BE2C (cell line): Measurements from ENCODE around the gene STAP2.

Experiments used
- DNase-seq: peaks from one replicate; pipeline ENCODE4 v3.0.0-alpha.2; 2020
- H3K27me3 ChIP-seq: fragments of 250-450 bp; sonication (Bioruptor Pico); 2 replicates; pipeline ENCODE4 v1.5.1; 2020; ENCODE audit warnings: mild to moderate bottlenecking
- H3K36me3 ChIP-seq: fragments of 250-450 bp; sonication (Bioruptor Pico); 2 replicates; pipeline ENCODE4 v1.5.1; 2020; ENCODE audit warnings: mild to moderate bottlenecking
- H3K4me1 ChIP-seq: fragments of 250-450 bp; sonication (Bioruptor Pico); 2 replicates; pipeline ENCODE4 v1.5.1; 2020
- H3K4me3 ChIP-seq: 2 replicates; pipeline ENCODE4 v1.5.1; 2011; ENCODE audit warnings: low read depth, low read length
- H3K9me3 ChIP-seq: fragments of 250-450 bp; sonication (Bioruptor Pico); 2 replicates; pipeline ENCODE4 v1.5.1; 2020
- TF ChIP-seq, protein P1 (sequence below): IDR thresholded peaks from 2 replicates; pipeline ENCODE4 v1.5.1; 2012; ENCODE audit warnings: mild to moderate bottlenecking, low read depth, low read length

The STAP2 gene

DNA sequence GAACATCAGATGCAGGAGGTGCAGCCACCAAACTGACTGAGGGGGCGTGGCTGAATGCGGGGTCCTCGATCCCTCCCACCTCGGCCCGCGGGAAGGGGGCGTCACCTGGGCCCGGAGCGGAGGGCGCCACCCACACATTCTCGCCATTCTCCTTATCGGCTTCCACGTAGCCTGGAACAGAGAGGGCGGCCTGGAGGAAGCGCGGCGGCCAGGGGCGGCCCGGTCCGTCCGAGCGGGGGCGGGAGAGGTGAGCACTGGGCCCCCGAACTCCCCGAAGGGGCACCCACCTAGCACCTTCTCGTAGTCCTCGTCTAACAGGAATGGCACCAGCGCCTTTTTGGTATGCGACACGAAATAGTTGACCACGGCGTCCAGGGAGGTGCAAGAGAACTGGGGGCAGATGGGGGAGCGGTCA is 11.8 kb downstream of the STAP2 start:
- H3K27me3 ChIP-seq, result no peaks in the 10 kb centered on the region
- no peak for DNase-seq
- TF ChIP-seq, protein P1, sequence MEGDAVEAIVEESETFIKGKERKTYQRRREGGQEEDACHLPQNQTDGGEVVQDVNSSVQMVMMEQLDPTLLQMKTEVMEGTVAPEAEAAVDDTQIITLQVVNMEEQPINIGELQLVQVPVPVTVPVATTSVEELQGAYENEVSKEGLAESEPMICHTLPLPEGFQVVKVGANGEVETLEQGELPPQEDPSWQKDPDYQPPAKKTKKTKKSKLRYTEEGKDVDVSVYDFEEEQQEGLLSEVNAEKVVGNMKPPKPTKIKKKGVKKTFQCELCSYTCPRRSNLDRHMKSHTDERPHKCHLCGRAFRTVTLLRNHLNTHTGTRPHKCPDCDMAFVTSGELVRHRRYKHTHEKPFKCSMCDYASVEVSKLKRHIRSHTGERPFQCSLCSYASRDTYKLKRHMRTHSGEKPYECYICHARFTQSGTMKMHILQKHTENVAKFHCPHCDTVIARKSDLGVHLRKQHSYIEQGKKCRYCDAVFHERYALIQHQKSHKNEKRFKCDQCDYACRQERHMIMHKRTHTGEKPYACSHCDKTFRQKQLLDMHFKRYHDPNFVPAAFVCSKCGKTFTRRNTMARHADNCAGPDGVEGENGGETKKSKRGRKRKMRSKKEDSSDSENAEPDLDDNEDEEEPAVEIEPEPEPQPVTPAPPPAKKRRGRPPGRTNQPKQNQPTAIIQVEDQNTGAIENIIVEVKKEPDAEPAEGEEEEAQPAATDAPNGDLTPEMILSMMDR, result no peak
- H3K36me3 ChIP-seq, result no peaks in the 10 kb centered on the region
- peaks cover 4% of the 10 kb centered on the region; the same call in 1 of the 2 replicates for H3K9me3 ChIP-seq
- no peak overlapping the region for H3K4me3 ChIP-seq
- H3K4me1 ChIP-seq, result peaks cover 2% of the 10 kb centered on the region

GRCh38 chr19:4326215-4326836 is 12.3 kb downstream of the STAP2 start:
- no peaks in the 10 kb centered on the region for H3K36me3 ChIP-seq
- TF ChIP-seq, protein P1, result no peak
- H3K4me1 ChIP-seq, result peaks cover 2% of the 10 kb centered on the region
- no peaks in the 10 kb centered on the region for H3K27me3 ChIP-seq
- no peak for DNase-seq
- H3K9me3 ChIP-seq, result peaks cover 4% of the 10 kb centered on the region; the same call in 1 of the 2 replicates
- no peak overlapping the region for H3K4me3 ChIP-seq

DNA sequence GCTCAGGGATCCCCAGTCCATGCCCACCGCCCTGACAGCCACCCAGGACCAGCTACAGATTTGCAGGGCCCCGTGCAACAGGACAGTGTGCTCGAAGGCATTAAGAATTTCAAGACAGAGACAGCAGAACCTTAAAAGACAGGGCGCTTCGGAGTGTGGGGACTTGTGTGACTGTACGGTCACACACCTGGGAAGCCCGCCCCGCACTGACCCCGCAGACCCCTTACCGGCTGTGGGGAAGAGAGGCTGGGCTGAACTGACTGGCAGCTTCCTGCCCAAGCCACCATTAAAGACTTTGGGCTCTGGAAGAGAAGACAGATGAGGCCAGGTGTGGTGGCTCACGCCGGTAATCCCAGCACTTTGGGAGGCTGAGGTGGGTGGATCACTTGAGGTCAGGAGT is 14.4 kb downstream of the STAP2 start:
- H3K36me3 ChIP-seq, result no peaks in the 10 kb centered on the region
- no peak for DNase-seq
- no peaks in the 10 kb centered on the region for H3K27me3 ChIP-seq
- peaks cover 2% of the 10 kb centered on the region for H3K4me1 ChIP-seq
- TF ChIP-seq, protein P1, result no peak
- H3K9me3 ChIP-seq, result peaks cover 4% of the 10 kb centered on the region; the same call in 1 of the 2 replicates
- H3K4me3 ChIP-seq, result no peak overlapping the region

- Histone ChIP-seq H3K4me3 (no peak overlapping the region), H3K36me3 (no peaks in the 10 kb centered on the region), H3K27me3 (no peaks in the 10 kb centered on the region), H3K4me1 (peaks cover 2% of the 10 kb centered on the region), H3K9me3 (peaks cover 1% of the 10 kb centered on the region; the same call in 1 of the 2 replicates)
- TF ChIP-seq, protein P1, result no peak
- no peak for DNase-seq
Measured at GRCh38 chr19:4323692-4324091, 14.9 kb downstream of the STAP2 start.

DNA sequence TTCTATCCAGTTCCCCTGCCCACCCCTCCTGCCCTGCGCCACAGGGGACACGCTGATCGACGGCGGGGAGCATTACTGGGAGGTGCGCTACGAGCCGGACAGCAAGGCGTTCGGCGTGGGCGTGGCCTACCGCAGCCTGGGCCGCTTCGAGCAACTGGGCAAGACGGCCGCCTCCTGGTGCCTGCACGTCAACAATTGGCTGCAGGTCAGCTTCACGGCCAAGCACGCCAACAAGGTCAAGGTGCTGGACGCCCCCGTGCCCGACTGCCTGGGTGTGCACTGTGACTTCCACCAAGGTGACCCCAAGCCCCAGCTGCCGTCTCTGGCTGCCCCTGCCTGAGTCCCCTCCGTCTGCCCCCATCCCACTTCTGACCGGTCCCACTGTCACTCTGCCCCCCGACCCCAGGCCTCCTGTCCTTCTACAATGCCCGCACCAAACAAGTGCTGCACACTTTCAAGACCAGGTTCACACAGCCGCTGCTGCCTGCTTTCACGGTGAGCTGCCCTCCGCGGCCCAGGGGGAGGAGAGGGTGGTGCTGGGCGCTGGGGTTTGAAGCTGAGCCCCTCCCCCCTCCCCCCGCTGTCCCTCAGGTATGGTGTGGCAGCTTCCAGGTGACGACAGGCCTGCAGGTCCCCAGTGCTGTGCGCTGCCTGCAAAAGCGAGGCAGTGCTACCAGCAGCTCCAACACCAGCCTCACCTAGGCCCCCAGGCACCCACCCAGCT is 15.5 kb downstream of the STAP2 start:
- Histone ChIP-seq H3K27me3 (no peaks in the 10 kb centered on the region), H3K36me3 (peaks cover 1% of the 10 kb centered on the region), H3K4me1 (peaks cover 2% of the 10 kb centered on the region), H3K4me3 (no peak overlapping the region), H3K9me3 (no peaks in the 10 kb centered on the region)
- TF ChIP-seq, protein P1, result no peak
- DNase-seq, result no peak

- Histone ChIP-seq H3K4me3 (no peak overlapping the region), H3K36me3 (peaks cover 16% of the 10 kb centered on the region), H3K27me3 (no peaks in the 10 kb centered on the region), H3K4me1 (no peaks in the 10 kb centered on the region), H3K9me3 (no peaks in the 10 kb centered on the region)
- no peak for DNase-seq
- TF ChIP-seq, protein P1, result no peak
Measured at GRCh38 chr19:4320419-4320818, 18.2 kb downstream of the STAP2 start.
